Stromal cell of bone marrow (primary cell): Measurements from ENCODE around the gene TYSND1.
A peak's percentile ranks its signal among the peaks of the same experiment; 100 is the strongest.
"Not testable (repeated sequence)": the region's sequence is repeated elsewhere in the genome, so short reads cannot be mapped to it uniquely, and the experiment has no call there.

Experiments used
- DNase-seq: peaks from one replicate; pipeline ENCODE4 v3.0.0-alpha.2; 2012; ENCODE audit warnings: low read depth

The TYSND1 gene

GRCh38 chr10:70132098-70133029 is 14.1 kb downstream of the TYSND1 start, which contains the start of gene AIFM2:
TSS of gene AIFM2 (minus strand) at chr10:70132825. CDS start at chr10:70124084, 8,741 bp downstream.
- DNase-seq, result peak; percentile 50

- DNase-seq, result no peak
These were observed 15.0 kb downstream of the TYSND1 start for GRCh38 chr10:70131560-70131937.

GRCh38 chr10:70130878-70131559 is 15.5 kb downstream of the TYSND1 start:
- DNase-seq, result peak; percentile 41

GRCh38 chr10:70126700-70127395 is 19.7 kb downstream of the TYSND1 start:
- no peak for DNase-seq

GRCh38 chr10:70125918-70126552 is 20.5 kb downstream of the TYSND1 start:
- DNase-seq, result no peak

- no peak for DNase-seq
These were observed 21.6 kb downstream of the TYSND1 start for GRCh38 chr10:70124918-70125317.

GRCh38 chr10:70124415-70124814 is 22.1 kb downstream of the TYSND1 start:
- no peak for DNase-seq

- DNase-seq, result no peak
These were observed 22.7 kb downstream of the TYSND1 start for GRCh38 chr10:70123817-70124216.

GRCh38 chr10:70123166-70123565 is 23.3 kb downstream of the TYSND1 start:
- not testable (repeated sequence) for DNase-seq

- no peak for DNase-seq
These were observed 23.8 kb downstream of the TYSND1 start for GRCh38 chr10:70122742-70123141.

GRCh38 chr10:70121281-70121949 is 25.1 kb downstream of the TYSND1 start:
- no peak for DNase-seq

- no peak for DNase-seq
These were observed 26.1 kb downstream of the TYSND1 start for GRCh38 chr10:70120417-70120816.

- no peak for DNase-seq
These were observed 26.9 kb downstream of the TYSND1 start for GRCh38 chr10:70119623-70120022.

GRCh38 chr10:70119197-70119596 is 27.3 kb downstream of the TYSND1 start:
- no peak for DNase-seq

GRCh38 chr10:70118196-70118595 is 28.3 kb downstream of the TYSND1 start:
- DNase-seq, result no peak

- no peak for DNase-seq
These were observed 28.9 kb downstream of the TYSND1 start for GRCh38 chr10:70117646-70118045.

GRCh38 chr10:70115948-70116682 is 30.4 kb downstream of the TYSND1 start:
- no peak for DNase-seq

- DNase-seq, result no peak
These were observed 31.6 kb downstream of the TYSND1 start for GRCh38 chr10:70114902-70115301.

- no peak for DNase-seq
These were observed 34.4 kb downstream of the TYSND1 start for GRCh38 chr10:70112071-70112470.

- DNase-seq, result no peak
These were observed 35.0 kb downstream of the TYSND1 start for GRCh38 chr10:70111496-70111895.
